Activated CD4-positive, CD25-positive, alpha-beta regulatory T cell (primary cell): ENCODE results near the gene NEK8.

Source experiments
- DNase-seq, 4 experiments: peaks; one replicate each; lab custom pipeline; 2025; lab: John Stamatoyannopoulos, UW

NEK8 gene

GRCh38 chr17:28744972-28745785 lies 16.6 kb downstream of the NEK8 start:
- no peak for DNase-seq

GRCh38 chr17:28745786-28746411 lies 17.3 kb downstream of the NEK8 start:
- no peak for DNase-seq

- DNase-seq, result no peak
Observed at GRCh38 chr17:28746611-28747050, 18.0 kb downstream of the NEK8 start.

- no peak for DNase-seq
Observed at GRCh38 chr17:28747051-28747691, 18.6 kb downstream of the NEK8 start.

DNA sequence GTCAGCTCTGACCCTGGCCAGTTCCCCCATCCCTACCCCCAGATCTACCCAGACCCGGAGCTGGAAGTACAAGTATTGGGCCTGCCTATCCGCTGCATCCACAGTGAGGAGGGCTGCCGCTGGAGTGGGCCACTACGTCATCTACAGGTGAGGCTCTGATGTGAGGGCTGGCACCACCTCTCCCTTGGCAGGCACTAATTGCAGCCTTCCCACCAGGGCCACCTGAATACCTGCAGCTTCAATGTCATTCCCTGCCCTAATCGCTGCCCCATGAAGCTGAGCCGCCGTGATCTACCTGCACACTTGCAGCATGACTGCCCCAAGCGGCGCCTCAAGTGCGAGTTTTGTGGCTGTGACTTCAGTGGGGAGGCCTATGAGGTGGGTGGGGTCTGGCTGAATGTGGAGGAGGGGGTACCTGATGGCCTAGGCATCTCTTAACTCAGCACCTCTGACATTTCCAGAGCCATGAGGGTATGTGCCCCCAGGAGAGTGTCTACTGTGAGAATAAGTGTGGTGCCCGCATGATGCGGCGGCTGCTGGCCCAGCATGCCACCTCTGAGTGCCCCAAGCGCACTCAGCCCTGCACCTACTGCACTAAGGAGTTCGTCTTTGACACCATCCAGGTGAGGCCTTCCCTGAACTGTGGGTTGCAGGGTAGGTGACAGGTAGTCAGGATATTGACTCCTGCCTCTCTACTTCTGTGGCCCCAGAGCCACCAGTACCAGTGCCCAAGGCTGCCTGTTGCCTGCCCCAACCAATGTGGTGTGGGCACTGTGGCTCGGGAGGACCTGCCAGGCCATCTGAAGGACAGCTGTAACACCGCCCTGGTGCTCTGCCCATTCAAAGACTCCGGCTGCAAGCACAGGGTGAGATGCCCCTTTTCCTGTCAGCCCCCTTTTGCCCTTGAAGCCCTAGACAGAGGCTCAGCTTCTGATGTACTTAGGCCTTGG lies 19.5 kb downstream of the NEK8 start:
- DNase-seq, result no peak

DNA sequence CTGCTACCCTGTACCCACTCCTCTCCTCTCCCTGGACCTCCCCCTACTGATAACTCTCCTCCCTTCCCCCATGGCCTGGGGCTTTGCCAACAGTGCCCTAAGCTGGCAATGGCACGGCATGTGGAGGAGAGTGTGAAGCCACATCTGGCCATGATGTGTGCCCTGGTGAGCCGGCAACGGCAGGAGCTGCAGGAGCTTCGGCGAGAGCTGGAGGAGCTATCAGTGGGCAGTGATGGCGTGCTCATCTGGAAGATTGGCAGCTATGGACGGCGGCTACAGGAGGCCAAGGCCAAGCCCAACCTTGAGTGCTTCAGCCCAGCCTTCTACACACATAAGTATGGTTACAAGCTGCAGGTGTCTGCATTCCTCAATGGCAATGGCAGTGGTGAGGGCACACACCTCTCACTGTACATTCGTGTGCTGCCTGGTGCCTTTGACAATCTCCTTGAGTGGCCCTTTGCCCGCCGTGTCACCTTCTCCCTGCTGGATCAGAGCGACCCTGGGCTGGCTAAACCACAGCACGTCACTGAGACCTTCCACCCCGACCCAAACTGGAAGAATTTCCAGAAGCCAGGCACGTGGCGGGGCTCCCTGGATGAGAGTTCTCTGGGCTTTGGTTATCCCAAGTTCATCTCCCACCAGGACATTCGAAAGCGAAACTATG lies 20.4 kb downstream of the NEK8 start:
- DNase-seq, result no peak

DNA sequence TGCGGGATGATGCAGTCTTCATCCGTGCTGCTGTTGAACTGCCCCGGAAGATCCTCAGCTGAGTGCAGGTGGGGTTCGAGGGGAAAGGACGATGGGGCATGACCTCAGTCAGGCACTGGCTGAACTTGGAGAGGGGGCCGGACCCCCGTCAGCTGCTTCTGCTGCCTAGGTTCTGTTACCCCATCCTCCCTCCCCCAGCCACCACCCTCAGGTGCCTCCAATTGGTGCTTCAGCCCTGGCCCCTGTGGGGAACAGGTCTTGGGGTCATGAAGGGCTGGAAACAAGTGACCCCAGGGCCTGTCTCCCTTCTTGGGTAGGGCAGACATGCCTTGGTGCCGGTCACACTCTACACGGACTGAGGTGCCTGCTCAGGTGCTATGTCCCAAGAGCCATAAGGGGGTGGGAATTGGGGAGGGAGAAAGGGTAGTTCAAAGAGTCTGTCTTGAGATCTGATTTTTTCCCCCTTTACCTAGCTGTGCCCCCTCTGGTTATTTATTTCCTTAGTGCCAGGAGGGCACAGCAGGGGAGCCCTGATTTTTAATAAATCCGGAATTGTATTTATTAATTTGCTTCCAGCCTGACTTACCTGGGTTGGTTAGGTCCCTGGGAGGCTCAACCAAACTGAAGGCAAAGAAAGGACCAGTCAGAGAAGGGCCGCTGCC lies 21.1 kb downstream of the NEK8 start:
- DNase-seq, result no peak

- DNase-seq, result peak; percentile 71 to 83 (median 75)
Observed at GRCh38 chr17:28750178-28751047, 21.8 kb downstream of the NEK8 start.

- no peak for DNase-seq
Observed at GRCh38 chr17:28751600-28752366, 23.2 kb downstream of the NEK8 start.

DNA sequence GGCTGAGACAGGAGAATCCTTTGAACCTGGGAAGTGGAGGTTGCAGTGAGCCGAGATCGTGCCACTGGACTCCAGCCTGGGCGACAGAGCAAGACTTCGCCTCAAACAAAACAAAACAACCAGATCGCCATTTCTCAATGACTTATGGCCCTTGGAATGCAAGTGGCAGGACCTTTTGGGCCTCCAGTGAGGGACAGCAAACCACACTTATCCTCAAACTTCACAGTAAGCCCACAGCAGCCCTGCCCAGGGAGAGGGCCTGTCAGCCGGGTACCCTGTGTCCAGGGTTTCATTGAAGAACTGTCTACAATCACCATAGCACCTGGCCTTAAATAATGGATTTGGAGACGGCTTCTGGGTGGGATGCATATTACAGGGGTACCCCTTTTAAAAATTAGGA lies 26.9 kb downstream of the NEK8 start:
- DNase-seq, result no peak

GRCh38 chr17:28756049-28756804 lies 27.6 kb downstream of the NEK8 start:
- DNase-seq, result no peak

- no peak for DNase-seq
Observed at GRCh38 chr17:28758411-28759121, 30.0 kb downstream of the NEK8 start.

DNA sequence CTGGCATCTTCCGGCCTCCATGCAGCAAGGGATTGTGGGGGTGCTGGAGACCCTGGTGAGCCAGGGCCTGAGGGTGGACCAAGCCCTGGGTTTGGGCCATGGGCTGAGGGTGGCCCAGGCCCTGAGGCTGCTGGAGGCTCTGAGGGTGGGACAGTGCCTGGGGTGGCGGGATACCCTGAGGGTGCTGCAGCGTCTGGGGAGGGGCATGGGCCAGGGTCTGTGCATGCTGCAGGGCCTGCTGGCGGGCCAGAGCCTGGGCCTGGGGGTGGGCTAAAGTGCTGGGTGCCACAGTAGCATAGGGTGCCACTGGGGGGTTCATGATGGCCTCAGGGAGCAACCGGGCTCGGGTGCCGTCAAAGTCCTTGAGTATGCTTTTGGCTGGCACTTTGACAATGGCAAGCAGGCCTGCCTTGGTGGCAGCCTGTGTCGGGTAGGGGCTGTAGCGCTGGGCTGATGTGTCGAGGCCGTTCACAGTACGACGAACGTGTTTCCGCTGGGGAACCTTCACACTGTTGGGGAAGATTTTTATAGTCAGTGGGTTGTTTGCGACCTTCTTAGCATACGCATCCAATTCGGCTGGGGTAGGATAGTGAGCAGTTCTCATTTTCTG lies 30.8 kb downstream of the NEK8 start:
- no peak for DNase-seq

DNA sequence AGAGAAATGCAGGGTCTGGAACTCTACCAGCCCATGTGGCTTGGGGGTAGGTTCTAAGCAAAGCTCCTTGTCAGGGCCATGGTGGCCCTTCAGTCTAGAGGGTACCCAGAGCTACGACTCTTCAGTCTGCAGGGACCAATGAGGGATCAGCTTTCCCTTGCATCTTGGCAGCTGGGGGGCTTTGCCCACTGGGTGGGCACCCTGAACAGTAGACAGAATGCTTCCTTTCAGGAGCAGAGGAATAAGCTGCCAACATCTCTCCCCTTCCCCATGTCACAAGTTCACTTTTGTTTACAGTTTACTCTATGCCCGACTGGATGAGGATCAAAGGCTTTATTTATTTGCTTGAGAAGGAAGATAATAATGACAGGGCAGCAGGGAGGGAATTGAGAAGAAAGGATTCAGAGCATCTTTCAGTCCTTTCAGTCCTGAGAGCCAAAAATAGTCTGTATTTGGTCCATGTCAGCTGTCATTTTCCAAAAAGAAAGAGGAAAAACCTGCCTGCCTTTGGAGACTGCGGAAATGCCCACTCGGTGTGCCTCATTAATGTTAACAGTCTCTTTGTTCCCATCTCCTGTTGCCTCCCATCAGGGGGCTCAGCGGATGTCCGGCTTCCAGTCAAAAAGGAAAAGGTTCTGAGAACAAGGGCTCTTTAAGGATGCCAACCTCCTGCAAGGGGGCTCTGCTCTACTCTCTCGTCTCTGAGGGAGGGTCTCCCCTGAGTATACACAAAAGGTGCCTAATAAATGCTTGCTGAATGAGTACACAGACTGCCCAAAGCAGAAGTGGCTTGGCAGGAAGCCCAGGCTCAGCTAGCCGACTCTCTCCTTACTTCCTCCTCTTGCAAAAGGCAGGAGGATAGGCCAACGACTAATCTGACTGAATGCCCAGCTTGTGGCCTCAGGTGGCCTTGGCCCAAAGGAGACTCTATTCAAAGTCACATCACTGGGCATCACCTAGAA lies 32.3 kb downstream of the NEK8 start:
- DNase-seq, result no peak

DNA sequence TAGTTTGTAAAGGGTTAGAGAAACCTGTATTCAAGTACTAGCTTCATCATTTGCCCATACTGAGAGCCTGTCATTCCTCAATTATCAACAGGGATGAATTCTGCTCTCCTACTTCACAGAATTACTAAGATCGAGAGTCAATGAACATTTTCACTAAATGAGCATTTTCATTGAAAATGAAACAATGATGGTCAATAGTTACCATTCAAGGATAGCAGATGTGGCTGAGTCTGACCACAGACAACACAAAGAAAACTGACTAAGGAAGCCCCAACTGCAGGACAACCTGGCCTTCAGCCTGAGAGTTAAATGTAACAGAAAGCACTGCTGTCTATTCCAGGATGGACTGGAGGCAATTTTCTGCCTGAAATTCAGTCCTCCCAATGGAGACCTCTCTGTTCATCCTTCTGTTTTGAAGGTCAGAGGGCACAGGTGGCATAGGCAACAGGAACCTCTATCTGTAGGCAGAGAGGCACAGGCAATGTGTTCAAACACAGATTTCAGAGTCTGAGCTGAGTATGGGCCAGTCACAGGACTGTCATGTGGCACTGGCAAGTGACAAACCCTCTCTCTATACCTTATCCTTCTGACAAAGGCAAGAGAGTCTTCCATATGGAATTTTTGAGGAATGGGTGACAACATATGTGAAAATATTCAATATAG lies 34.7 kb downstream of the NEK8 start:
- no peak for DNase-seq
